Keratinocyte (primary cell): ENCODE data around the gene AHCTF1. TPM values are rescaled to one million over a fixed set of nuclear protein-coding genes. Genes with fewer than 3 reads are reported as not detected.
"Not testable (repeated sequence)": the region's sequence is repeated elsewhere in the genome, so short reads cannot be mapped to it uniquely, and the experiment has no call there.

Experiments used
- DNase-seq: peaks from one replicate; pipeline ENCODE4 v3.0.0-alpha.2; 2011; ENCODE audit warnings: low read depth, missing footprints, low spot score
- FAIRE-seq: peaks from 2 replicates; lab custom pipeline; 2011; peaks lifted over from hg19 to GRCh38; lab: Jason Lieb, UNC
- H2AFZ ChIP-seq: 2 replicates; pipeline ENCODE4 v1.6.0; 2012; ENCODE audit warnings: low read length, control low read depth, inconsistent platforms; ENCODE audit not compliant: control insufficient read depth
- H3K27ac ChIP-seq: 2 replicates; pipeline ENCODE4 v1.5.1; 2011; ENCODE audit warnings: low read length; ENCODE audit not compliant: control insufficient read depth, insufficient read depth
- H3K27me3 ChIP-seq: 3 replicates; pipeline ENCODE4 v1.6.0; 2011; ENCODE audit warnings: low read length; ENCODE audit not compliant: control insufficient read depth, insufficient read depth; ENCODE audit errors: extremely low read depth
- H3K36me3 ChIP-seq, 2 experiments: 2 replicates in 1 of 2; 3 replicates in 1 of 2; pipeline ENCODE4 v1.5.1; 2011; ENCODE audit warnings: low read length in 2 of 2, mild to moderate bottlenecking in 1 of 2; ENCODE audit not compliant: control insufficient read depth in 2 of 2, insufficient read depth in 2 of 2; ENCODE audit errors: extremely low read depth in 1 of 2
- H3K4me1 ChIP-seq: 3 replicates; pipeline ENCODE4 v1.5.1; 2011; ENCODE audit warnings: low read length; ENCODE audit not compliant: control insufficient read depth, insufficient read depth; ENCODE audit errors: extremely low read depth
- H3K4me2 ChIP-seq: 3 replicates; pipeline ENCODE4 v1.6.0; 2011; ENCODE audit warnings: low read depth, low read length; ENCODE audit not compliant: control insufficient read depth, insufficient read depth; ENCODE audit errors: extremely low read depth
- H3K4me3 ChIP-seq, 3 experiments: fragments of 200-600 bp in 1 of 3; sonication (generic) in 1 of 3; 2 replicates in 2 of 3; 3 replicates in 1 of 3; pipeline ENCODE4 v1.5.1; 2011 to 2016; ENCODE audit warnings: low read length in 3 of 3, mild to moderate bottlenecking in 3 of 3, control low read depth in 2 of 3, inconsistent platforms in 1 of 3, low read depth in 1 of 3, mixed read lengths in 1 of 3, mixed run types in 1 of 3, moderate library complexity in 1 of 3; ENCODE audit not compliant: control insufficient read depth in 2 of 3, insufficient read depth in 2 of 3; ENCODE audit errors: extremely low read depth in 1 of 3
- H3K79me2 ChIP-seq: 2 replicates; pipeline ENCODE4 v1.6.0; 2012; ENCODE audit warnings: low read length; ENCODE audit not compliant: control insufficient read depth, insufficient read depth
- H3K9ac ChIP-seq: 3 replicates; pipeline ENCODE4 v1.6.0; 2011; ENCODE audit warnings: low read length; ENCODE audit not compliant: control insufficient read depth, insufficient read depth; ENCODE audit errors: extremely low read depth
- H3K9me1 ChIP-seq: 3 replicates; pipeline ENCODE4 v1.6.0; 2011; ENCODE audit warnings: low read length; ENCODE audit not compliant: control insufficient read depth, insufficient read depth; ENCODE audit errors: extremely low read depth
- H3K9me3 ChIP-seq: 2 replicates; pipeline ENCODE4 v1.5.1; 2012; ENCODE audit warnings: low read depth, low read length; ENCODE audit not compliant: control insufficient read depth
- H4K20me1 ChIP-seq: 3 replicates; pipeline ENCODE4 v1.6.0; 2011; ENCODE audit warnings: low read length; ENCODE audit not compliant: control insufficient read depth, insufficient read depth; ENCODE audit errors: extremely low read depth
- CTCF ChIP-seq, 3 experiments: IDR thresholded peaks in 1 of 3; conservative IDR thresholded peaks in 1 of 3; optimal IDR thresholded peaks in 1 of 3; 2 replicates in 2 of 3; 3 replicates in 1 of 3; pipeline versions ENCODE3 to v1.5.1; 2011; ENCODE audit warnings: low read length in 3 of 3, mild to moderate bottlenecking in 3 of 3, moderate library complexity in 2 of 3, control low read depth in 1 of 3, inconsistent platforms in 1 of 3; ENCODE audit not compliant: insufficient read depth in 2 of 3; ENCODE audit errors: extremely low read depth in 1 of 3
- EZH2 ChIP-seq: IDR thresholded peaks from one replicate; pipeline ENCODE4 v1.6.1; 2012; ENCODE audit warnings: inconsistent platforms, mild to moderate bottlenecking, low read length, moderate library complexity
- dilution Hi-C: fragments of 300-500 bp; cut with MboI; formaldehyde crosslinking; loops from one replicate; pipeline ENCODE4 v1.7.0; 2020; ENCODE audit warnings: low sequenced_read_pairs; ENCODE audit not compliant: extremely low pct_ligation_motif_present
- polyA plus RNA-seq, 5 experiments: library from polyadenylated mRNA; depleted of rRNA in 3 of 5; stranded (reverse) in 3 of 5; stranded (forward) in 1 of 5; unstranded in 1 of 5; fragments of >200 nt; gene quantifications; 1 replicate in 1 of 5; 2 replicates in 3 of 5; 3 replicates in 1 of 5; pipeline versions ENCODE4 v1.2.1 to v1.2.3, GENCODE V29; 2011 to 2012; ENCODE audit warnings: missing spikeins in 2 of 5, low read depth in 1 of 5, low replicate concordance in 1 of 5

AHCTF1 gene
- polyA plus RNA-seq, 1 donor (not counting 4 experiments of a cell fraction or from before 2014, with no cell fraction given), result 22.2 TPM

- Histone ChIP-seq H3K27me3 (no peaks in the 10 kb centered on the region), H3K79me2 (peaks cover 7% of the 10 kb centered on the region), H4K20me1 (no peaks in the 10 kb centered on the region), H3K9ac (no peak overlapping the region), H3K9me3 (no peaks in the 10 kb centered on the region), H2AFZ (no peak overlapping the region), H3K4me3 (no peak overlapping the region), H3K9me1 (no peaks in the 10 kb centered on the region), H3K4me2 (no peak overlapping the region), H3K27ac (no peak overlapping the region), H3K36me3 (peaks cover 10 to 17% of the 10 kb centered on the region in 2 experiments), H3K4me1 (peaks cover 7% of the 10 kb centered on the region)
- FAIRE-seq (no peak), DNase-seq (no peak)
- dilution Hi-C loops, result no loop called here
- TF ChIP-seq EZH2, result no peak
- TF ChIP-seq CTCF (optimal IDR thresholded peaks at IDR 0.05 in 1 of 3, IDR thresholded peaks at IDR 0.05 in 1 of 3, conservative IDR thresholded peaks at IDR 0.05 in 1 of 3; ENCODE audit: extremely low read depth in 1 of 3, insufficient read depth in 2 of 3, low read length in 3 of 3), result no peak
These were observed 43.2 kb downstream of the AHCTF1 start for GRCh38 chr1:246888522-246888921.

GRCh38 chr1:246885389-246885788 is 46.4 kb downstream of the AHCTF1 start:
- peak; percentile 46 for FAIRE-seq
- H3K4me3 ChIP-seq, H3K27me3 ChIP-seq, H3K4me2 ChIP-seq, H3K79me2 ChIP-seq, H2AFZ ChIP-seq, H4K20me1 ChIP-seq, H3K9me3 ChIP-seq, H3K4me1 ChIP-seq, dilution Hi-C loops, DNase-seq, H3K9me1 ChIP-seq, H3K9ac ChIP-seq: not testable (repeated sequence)
- Histone ChIP-seq H3K27ac (peak overlapping the region; percentile 42), H3K36me3 (peaks cover 8 to 17% of the 10 kb centered on the region in 2 experiments)

- no peak for DNase-seq
- TF ChIP-seq CTCF (optimal IDR thresholded peaks at IDR 0.05 in 1 of 3, IDR thresholded peaks at IDR 0.05 in 1 of 3, conservative IDR thresholded peaks at IDR 0.05 in 1 of 3; ENCODE audit: extremely low read depth in 1 of 3, insufficient read depth in 2 of 3, low read length in 3 of 3) (no peak), EZH2 (no peak)
- H2AFZ ChIP-seq, result no peak overlapping the region
- H3K79me2 ChIP-seq, result peaks cover 17% of the 10 kb centered on the region
- H3K4me3 ChIP-seq, result no peak overlapping the region
- H3K9me1 ChIP-seq, result no peaks in the 10 kb centered on the region
- H3K27ac ChIP-seq, result no peak overlapping the region
- no peaks in the 10 kb centered on the region for H3K4me1 ChIP-seq
- FAIRE-seq, result no peak
- no peak overlapping the region for H3K9ac ChIP-seq
- no peaks in the 10 kb centered on the region for H3K27me3 ChIP-seq
- H3K9me3 ChIP-seq, result no peaks in the 10 kb centered on the region
- H3K4me2 ChIP-seq, result no peak overlapping the region
- dilution Hi-C loops, result no loop called here
- H4K20me1 ChIP-seq, result no peaks in the 10 kb centered on the region
- H3K36me3 ChIP-seq, result peaks cover 11% of the 10 kb centered on the region in 2 experiments
These were observed 53.2 kb downstream of the AHCTF1 start for GRCh38 chr1:246878551-246878950.
